SK-N-SH (cell line): ENCODE measurements around the gene TMEM44. TPM values are rescaled to one million over a fixed set of nuclear protein-coding genes. Genes with fewer than 3 reads are reported as not detected.

Experiments
- CTCF ChIA-PET: fragments of 300-600, 350-600 bp; formaldehyde crosslinking; extraction: SDS; loops from one replicate; lab custom pipeline; 2021; lab: Yijun Ruan, JAX
- POLR2A ChIA-PET: fragments of 350-600 bp; sonication (Branson Sonifier 250); formaldehyde crosslinking; extraction: SDS; loops from one replicate; lab custom pipeline; 2020; ENCODE audit warnings: antibody characterized with exemption, inconsistent platforms; lab: Yijun Ruan, JAX
- DNase-seq: peaks from one replicate; pipeline ENCODE4 v3.0.0; 2012
- H2AFZ ChIP-seq: fragments of 200-600 bp; sonication (generic); 2 replicates; pipeline ENCODE4 v1.8.1; 2016; ENCODE audit warnings: antibody characterized with exemption, mild to moderate bottlenecking, low read depth
- H3F3A ChIP-seq: fragments of 200-600 bp; sonication (generic); replicated peaks from 2 replicates; pipeline ENCODE3; 2016; ENCODE audit warnings: antibody characterized with exemption, mild to moderate bottlenecking; ENCODE audit not compliant: insufficient read depth
- H3K27ac ChIP-seq, 2 experiments: fragments of 200-500 bp in 1 of 2; fragments of 200-600 bp in 1 of 2; sonication (Bioruptor generic) in 1 of 2; sonication (generic), shearing (Covaris generic) in 1 of 2; 2 replicates each; pipeline versions ENCODE4 v1.5.1 to v1.6.1; 2014 to 2016; ENCODE audit warnings: low read depth in 2 of 2, inconsistent platforms in 1 of 2, low read length in 1 of 2, mild to moderate bottlenecking in 1 of 2, mixed read lengths in 1 of 2
- H3K27me3 ChIP-seq: fragments of 200-600 bp; sonication (generic), shearing (Covaris generic); 2 replicates; pipeline ENCODE4 v1.6.1; 2016; ENCODE audit warnings: mixed run types; ENCODE audit not compliant: insufficient read depth
- H3K36me3 ChIP-seq, 2 experiments: fragments of 200-500 bp in 1 of 2; fragments of 200-600 bp in 1 of 2; sonication (Bioruptor generic) in 1 of 2; sonication (generic) in 1 of 2; replicated peaks in 1 of 2; 2 replicates each; pipeline versions ENCODE3 to v1.5.1; 2014 to 2016; ENCODE audit warnings: low read length in 1 of 2, mild to moderate bottlenecking in 1 of 2; ENCODE audit not compliant: insufficient read depth in 2 of 2, control insufficient read depth in 1 of 2
- H3K4me1 ChIP-seq, 2 experiments: fragments of 200-500 bp in 1 of 2; fragments of 200-600 bp in 1 of 2; sonication (Bioruptor generic) in 1 of 2; sonication (generic), shearing (Covaris generic) in 1 of 2; 2 replicates each; pipeline versions ENCODE4 v1.5.1 to v1.6.1; 2014 to 2016; ENCODE audit warnings: low read depth in 1 of 2, low read length in 1 of 2, mixed run types in 1 of 2; ENCODE audit not compliant: insufficient read depth in 2 of 2, control insufficient read depth in 1 of 2
- H3K4me2 ChIP-seq: fragments of 200-600 bp; sonication (generic), shearing (Covaris generic); 2 replicates; pipeline ENCODE4 v1.6.1; 2017; ENCODE audit warnings: mixed run types
- H3K4me3 ChIP-seq, 2 experiments: fragments of 200-500 bp in 1 of 2; fragments of 200-600 bp in 1 of 2; sonication (Bioruptor generic) in 1 of 2; sonication (generic), shearing (Covaris generic) in 1 of 2; 2 replicates each; pipeline versions ENCODE4 v1.5.1 to v1.8.1; 2014 to 2016; ENCODE audit warnings: low read depth in 2 of 2, inconsistent platforms in 1 of 2, low read length in 1 of 2, mild to moderate bottlenecking in 1 of 2, mixed read lengths in 1 of 2, moderate library complexity in 1 of 2
- H3K79me2 ChIP-seq: fragments of 200-600 bp; sonication (generic); 2 replicates; pipeline ENCODE4 v1.8.1; 2017; ENCODE audit warnings: mild to moderate bottlenecking; ENCODE audit not compliant: insufficient read depth
- H3K9ac ChIP-seq: fragments of 200-600 bp; sonication (generic); 2 replicates; pipeline ENCODE4 v1.6.1; 2017; ENCODE audit warnings: mixed run types
- H3K9me2 ChIP-seq: fragments of 200-600 bp; sonication (generic); 2 replicates; pipeline ENCODE4 v1.6.1; 2017; ENCODE audit warnings: mixed run types
- H3K9me3 ChIP-seq: fragments of 200-600 bp; sonication (generic); 2 replicates; pipeline ENCODE4 v1.6.1; 2017; ENCODE audit warnings: mixed run types, mild to moderate bottlenecking, moderate library complexity
- H4K20me1 ChIP-seq: fragments of 200-600 bp; sonication (generic); 2 replicates; pipeline ENCODE4 v1.6.1; 2017; ENCODE audit warnings: mild to moderate bottlenecking, mixed run types; ENCODE audit not compliant: insufficient read depth
- CHD2 ChIP-seq: fragments of 150-350 bp; IDR thresholded peaks from 2 replicates; pipeline ENCODE4 v1.6.1; 2018; ENCODE audit warnings: low read length; ENCODE audit not compliant: partially characterized antibody
- ELF1 ChIP-seq: IDR thresholded peaks from 2 replicates; pipeline ENCODE4 v1.4.0; 2012
- EZH2phosphoT487 ChIP-seq: fragments of 200-600 bp; sonication (generic); IDR thresholded peaks from 2 replicates; pipeline ENCODE4 v1.6.1; 2017; ENCODE audit warnings: low read depth, mixed run types, mild to moderate bottlenecking, antibody characterized with exemption, moderate library complexity, borderline replicate concordance
- FOSL2 ChIP-seq: IDR thresholded peaks from 2 replicates; pipeline ENCODE4 v1.4.0; 2012; ENCODE audit warnings: low read depth, mild to moderate bottlenecking, moderate library complexity, borderline replicate concordance
- GATA2 ChIP-seq: sonication (generic); formaldehyde crosslinking; IDR thresholded peaks from 2 replicates; pipeline ENCODE4 v1.5.0; 2020; ENCODE audit warnings: mild to moderate bottlenecking, missing genetic modification reagents
- MEF2A ChIP-seq: IDR thresholded peaks from 2 replicates; pipeline ENCODE4 v1.4.0; 2012; ENCODE audit warnings: low read depth, borderline replicate concordance
- MXI1 ChIP-seq: IDR thresholded peaks from 2 replicates; pipeline ENCODE4 v1.6.1; 2012; ENCODE audit warnings: mild to moderate bottlenecking, low read depth, low read length, improper control_type of control experiment
- NFIC ChIP-seq: IDR thresholded peaks from 2 replicates; pipeline ENCODE4 v1.4.0; 2012; ENCODE audit warnings: borderline replicate concordance
- NRF1 ChIP-seq: IDR thresholded peaks from 2 replicates; pipeline ENCODE4 v1.6.1; 2012; ENCODE audit warnings: low read depth, mild to moderate bottlenecking, low read length
- RAD21 ChIP-seq: IDR thresholded peaks from 2 replicates; pipeline ENCODE4 v1.6.1; 2012; ENCODE audit warnings: mild to moderate bottlenecking, low read length
- RCOR1 ChIP-seq: fragments of 150-350 bp; IDR thresholded peaks from 2 replicates; pipeline ENCODE4 v1.6.1; 2017; ENCODE audit warnings: antibody characterized with exemption, low read length
- RXRA ChIP-seq: IDR thresholded peaks from 2 replicates; pipeline ENCODE4 v1.4.0; 2012; ENCODE audit warnings: low read depth, mild to moderate bottlenecking, borderline replicate concordance
- SIN3A ChIP-seq: IDR thresholded peaks from 2 replicates; pipeline ENCODE4 v1.6.1; 2012; ENCODE audit warnings: low read depth, mild to moderate bottlenecking, low read length, moderate library complexity, borderline replicate concordance
- SMC3 ChIP-seq: IDR thresholded peaks from 2 replicates; pipeline ENCODE4 v1.6.1; 2012; ENCODE audit warnings: low read depth, low read length, improper control_type of control experiment
- TCF12 ChIP-seq: IDR thresholded peaks from 2 replicates; pipeline ENCODE4 v1.4.0; 2012
- USF1 ChIP-seq: IDR thresholded peaks from 2 replicates; pipeline ENCODE4 v1.4.0; 2012; ENCODE audit warnings: low read depth, borderline replicate concordance
- ZBTB33 ChIP-seq: IDR thresholded peaks from 2 replicates; pipeline ENCODE4 v1.4.0; 2012; ENCODE audit warnings: low read depth, borderline replicate concordance
- WGBS: methylation state at CpG from one replicate; pipeline ENCODE4 v1.1.6; 2017; ENCODE audit warnings: low lambda C conversion rate; 5-methylcytosine and 5-hydroxymethylcytosine counted together
- polyA plus RNA-seq, 3 experiments: library from polyadenylated mRNA; depleted of rRNA; stranded (reverse); fragments of >200 nt; gene quantifications; 2 replicates each; pipeline ENCODE4 v1.2.3, GENCODE V29; 2012

The TMEM44 gene
- polyA plus RNA-seq, 1 of the 3 experiments (the other 2 are of a cell fraction): 22.6 TPM

- TF ChIP-seq USF1 (no peak), SMC3 (no peak), RCOR1 (no peak)
- TF ChIP-seq, all 33 proteins: peak for 0
Measured at GRCh38 chr3:194658477-194659242, 25.4 kb upstream of the TMEM44 start (continued).

GRCh38 chr3:194657439-194657838 lies 24.2 kb upstream of the TMEM44 start:
- no peak overlapping the region for H2AFZ ChIP-seq
- H4K20me1 ChIP-seq: no peaks in the 10 kb centered on the region
- H3K79me2 ChIP-seq: peaks cover 15% of the 10 kb centered on the region; the same call in 1 of the 2 replicates
- H3K36me3 ChIP-seq: peaks cover 61 to 74% of the 10 kb centered on the region in 2 experiments
- 90% methylated on average over 7 of the region's 7 CpGs for WGBS
- DNase-seq: no peak
- no peak for TF ChIP-seq EZH2phosphoT487
- no peak for TF ChIP-seq CHD2
- TF ChIP-seq, all 33 proteins: peak for 0
- Histone ChIP-seq H3K4me3 (no peak overlapping the region), H3K4me2 (no peak overlapping the region), H3K27me3 (no peaks in the 10 kb centered on the region), H3K9me2 (no peaks in the 10 kb centered on the region), H3K9ac (no peak overlapping the region), H3K27ac (no peak overlapping the region), H3K4me1 (no peaks in the 10 kb centered on the region), H3F3A (peaks cover 5% of the 10 kb centered on the region), H3K9me3 (no peaks in the 10 kb centered on the region)
- POLR2A ChIA-PET: no interaction called here
- CTCF ChIA-PET: interaction anchor here (3.1 kb wide), 1 partner anchor 14 kb away, joined by 19 read pairs; the partner anchor contains the start of gene LSG1

- H3K4me1 ChIP-seq: no peaks in the 10 kb centered on the region
- no peak for TF ChIP-seq NFIC
- no peak for TF ChIP-seq CHD2
- no peak for TF ChIP-seq ZBTB33
- no peak for TF ChIP-seq GATA2 (CRISPR knock-in tag)
- no peak for TF ChIP-seq MXI1
- no peak for TF ChIP-seq ELF1
- TF ChIP-seq SMC3: no peak
- TF ChIP-seq FOSL2: no peak
- TF ChIP-seq MEF2A: no peak
- TF ChIP-seq RCOR1: no peak
- TF ChIP-seq RXRA: no peak
- no peak for TF ChIP-seq TCF12
- TF ChIP-seq RAD21: no peak
- no peak for TF ChIP-seq NRF1
- no peak for TF ChIP-seq SIN3A
- H3K27me3 ChIP-seq: no peaks in the 10 kb centered on the region
- H3F3A ChIP-seq: peaks cover 5% of the 10 kb centered on the region
- H3K9ac ChIP-seq: no peak overlapping the region
- H3K4me3 ChIP-seq: no peak overlapping the region
- no peak for DNase-seq
- no peaks in the 10 kb centered on the region for H4K20me1 ChIP-seq
- ChIA-PET POLR2A (no interaction called here), CTCF (interaction anchor here (1.1 kb wide), 1 partner anchor 17 kb away, joined by 5 read pairs; the partner anchor contains the start of gene LSG1)
- 0 out of 2 replicates have a peak, but pooled peaks cover 15% of the 10 kb centered on the region for H3K79me2 ChIP-seq
- H3K9me2 ChIP-seq: no peaks in the 10 kb centered on the region
- no peaks in the 10 kb centered on the region for H3K9me3 ChIP-seq
- no peak overlapping the region for H2AFZ ChIP-seq
- no peak overlapping the region for H3K27ac ChIP-seq
- H3K36me3 ChIP-seq: peaks cover 68 to 73% of the 10 kb centered on the region in 2 experiments
- 96% methylated on average over 5 of the region's 5 CpGs for WGBS
- H3K4me2 ChIP-seq: no peak overlapping the region
Measured at GRCh38 chr3:194654443-194654842, 21.2 kb upstream of the TMEM44 start.
